OCI-LY7 (cell line): ENCODE data around the gene PTPN14. TPM values are rescaled to one million over a fixed set of nuclear protein-coding genes. Genes with fewer than 3 reads are reported as not detected.

Experiments
- BruUV-seq: library from RNA; stranded (reverse); fragments of 400-500 nt; replicated peaks from 2 replicates; lab custom pipeline; 2021; lab: Mats Ljungman, UMichigan
- CTCF ChIA-PET: fragments of 300-600 bp; sonication (Branson Sonifier 250); formaldehyde crosslinking; loops from one replicate; lab custom pipeline; 2022; ENCODE audit warnings: antibody characterized with exemption; ENCODE audit not compliant: unreplicated experiment; lab: Charles Lee
- POLR2A ChIA-PET: fragments of 300-600 bp; sonication (Branson Sonifier 250); formaldehyde crosslinking; loops from one replicate; lab custom pipeline; 2022; ENCODE audit warnings: antibody characterized with exemption; lab: Charles Lee
- DNase-seq: peaks from one replicate; pipeline ENCODE4 v3.0.0-alpha.2; 2015; ENCODE audit warnings: low spot score
- H2AFZ ChIP-seq: fragments of 200-600 bp; sonication (generic), shearing (Covaris generic); 2 replicates; pipeline ENCODE4 v1.6.1; 2014; ENCODE audit warnings: mild to moderate bottlenecking, antibody characterized with exemption, low read length, moderate library complexity
- H3K27ac ChIP-seq: fragments of 200-600 bp; sonication (generic); 2 replicates; pipeline ENCODE4 v1.5.1; 2014; ENCODE audit warnings: mixed run types, low read depth, mild to moderate bottlenecking, moderate library complexity, low read length, inconsistent platforms; ENCODE audit not compliant: poor library complexity, severe bottlenecking
- H3K36me3 ChIP-seq: fragments of 200-600 bp; sonication (generic); 2 replicates; pipeline ENCODE4 v1.6.1; 2014; ENCODE audit warnings: mild to moderate bottlenecking, antibody characterized with exemption, low read length, moderate library complexity, mixed read lengths; ENCODE audit not compliant: insufficient read depth
- H3K4me1 ChIP-seq: fragments of 200-600 bp; sonication (generic); 2 replicates; pipeline ENCODE4 v1.5.1; 2014; ENCODE audit warnings: mild to moderate bottlenecking, low read length; ENCODE audit not compliant: insufficient read depth, poor library complexity, severe bottlenecking
- H3K4me2 ChIP-seq: fragments of 200-600 bp; sonication (generic); 2 replicates; pipeline ENCODE4 v1.6.1; 2014; ENCODE audit warnings: mild to moderate bottlenecking, low read length
- H3K4me3 ChIP-seq: fragments of 200-600 bp; sonication (generic); 2 replicates; pipeline ENCODE4 v1.5.1; 2014; ENCODE audit warnings: mild to moderate bottlenecking, low read depth, low read length; ENCODE audit not compliant: poor library complexity, severe bottlenecking
- H3K79me2 ChIP-seq: fragments of 200-600 bp; sonication (generic); 2 replicates; pipeline ENCODE4 v1.6.1; 2016; ENCODE audit warnings: low read depth, mild to moderate bottlenecking, low read length, moderate library complexity, mixed read lengths; ENCODE audit not compliant: insufficient read depth
- H3K9me2 ChIP-seq: fragments of 200-600 bp; sonication (generic); 2 replicates; pipeline ENCODE4 v1.6.1; 2016; ENCODE audit warnings: mild to moderate bottlenecking, low read length, mixed read lengths; ENCODE audit not compliant: insufficient read depth
- H3K9me3 ChIP-seq: fragments of 200-600 bp; sonication (generic); 2 replicates; pipeline ENCODE4 v1.6.1; 2014; ENCODE audit warnings: mild to moderate bottlenecking, mixed run types, low read length, mixed read lengths
- H4K20me1 ChIP-seq: fragments of 200-600 bp; sonication (generic); 2 replicates; pipeline ENCODE4 v1.6.1; 2014; ENCODE audit warnings: mild to moderate bottlenecking, antibody characterized with exemption, low read length, moderate library complexity, mixed read lengths; ENCODE audit not compliant: insufficient read depth
- EZH2phosphoT487 ChIP-seq: fragments of 200-600 bp; sonication (generic); IDR thresholded peaks from 2 replicates; pipeline ENCODE4 v1.6.1; 2018; ENCODE audit warnings: low read depth, borderline replicate concordance, mild to moderate bottlenecking, mixed run types, antibody characterized with exemption, low read length, moderate library complexity, mixed read lengths
- intact Hi-C: fragments of 100-400 bp; cut with micrococcal nuclease; formaldehyde crosslinking; loops from one replicate; pipeline ENCODE4 v1.10.0; 2022; ENCODE audit not compliant: unreplicated experiment
- total RNA-seq, 2 experiments: library from RNA; depleted of rRNA in 1 of 2; stranded (reverse); fragments of >200 nt in 1 of 2; shearing (Covaris generic) in 1 of 2; gene quantifications; 2 replicates each; pipeline ENCODE4 v1.2.3, GENCODE V29; 2014 to 2022
- TF ChIP-seq, protein P1 (sequence below): fragments of 200-600 bp; sonication (generic); conservative IDR thresholded peaks from 2 replicates; pipeline ENCODE4 v1.5.1; 2014; ENCODE audit warnings: mild to moderate bottlenecking, antibody characterized with exemption, low read length, moderate library complexity, mixed read lengths

The PTPN14 gene
- total RNA-seq, 2 experiments from 2014 or later, result not detected

DNA sequence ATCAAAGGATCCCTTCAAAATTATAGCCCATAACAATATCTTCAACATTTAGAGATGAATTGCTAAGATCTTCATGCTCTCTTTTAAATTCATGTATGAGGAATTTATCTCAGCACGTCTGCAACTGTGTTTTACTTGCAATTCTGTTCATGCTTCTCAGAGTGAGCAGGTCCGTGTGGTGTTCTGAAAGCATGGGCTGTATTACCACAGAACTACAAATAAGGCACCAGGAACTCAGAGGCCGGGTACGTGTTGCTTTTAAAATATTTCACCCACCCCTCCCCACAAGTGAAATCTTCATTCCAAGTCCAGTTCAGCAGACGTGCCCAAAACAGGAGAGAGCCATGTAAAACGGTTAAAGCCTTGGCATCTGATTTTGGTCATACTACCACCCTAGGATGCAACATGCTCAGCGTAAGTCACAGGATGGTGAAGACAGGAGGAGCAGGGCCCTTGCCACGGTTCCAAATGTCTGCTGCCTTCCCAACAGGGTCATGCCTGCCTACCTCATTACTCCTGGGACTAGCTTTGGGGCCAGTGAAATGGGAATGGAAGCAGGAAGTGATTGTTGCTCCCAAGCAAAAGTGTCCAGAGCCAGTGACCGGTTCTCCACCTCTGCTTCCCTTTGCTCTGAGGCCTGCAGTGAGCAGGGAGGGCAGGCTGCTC lies 133.7 kb downstream of the PTPN14 start:
- Histone ChIP-seq H3K4me1 (no peaks in the 10 kb centered on the region), H3K4me3 (no peak overlapping the region), H3K36me3 (no peaks in the 10 kb centered on the region), H3K79me2 (no peaks in the 10 kb centered on the region), H3K9me2 (no peaks in the 10 kb centered on the region), H4K20me1 (no peaks in the 10 kb centered on the region), H2AFZ (no peak overlapping the region), H3K9me3 (no peaks in the 10 kb centered on the region), H3K27ac (no peak overlapping the region), H3K4me2 (no peak overlapping the region)
- BruUV-seq, result no TSS peak
- ChIA-PET CTCF (no interaction called here), POLR2A (no interaction called here)
- intact Hi-C loops, result no loop called here
- DNase-seq, result no peak
- TF ChIP-seq, protein P1, sequence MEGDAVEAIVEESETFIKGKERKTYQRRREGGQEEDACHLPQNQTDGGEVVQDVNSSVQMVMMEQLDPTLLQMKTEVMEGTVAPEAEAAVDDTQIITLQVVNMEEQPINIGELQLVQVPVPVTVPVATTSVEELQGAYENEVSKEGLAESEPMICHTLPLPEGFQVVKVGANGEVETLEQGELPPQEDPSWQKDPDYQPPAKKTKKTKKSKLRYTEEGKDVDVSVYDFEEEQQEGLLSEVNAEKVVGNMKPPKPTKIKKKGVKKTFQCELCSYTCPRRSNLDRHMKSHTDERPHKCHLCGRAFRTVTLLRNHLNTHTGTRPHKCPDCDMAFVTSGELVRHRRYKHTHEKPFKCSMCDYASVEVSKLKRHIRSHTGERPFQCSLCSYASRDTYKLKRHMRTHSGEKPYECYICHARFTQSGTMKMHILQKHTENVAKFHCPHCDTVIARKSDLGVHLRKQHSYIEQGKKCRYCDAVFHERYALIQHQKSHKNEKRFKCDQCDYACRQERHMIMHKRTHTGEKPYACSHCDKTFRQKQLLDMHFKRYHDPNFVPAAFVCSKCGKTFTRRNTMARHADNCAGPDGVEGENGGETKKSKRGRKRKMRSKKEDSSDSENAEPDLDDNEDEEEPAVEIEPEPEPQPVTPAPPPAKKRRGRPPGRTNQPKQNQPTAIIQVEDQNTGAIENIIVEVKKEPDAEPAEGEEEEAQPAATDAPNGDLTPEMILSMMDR, result no peak
- TF ChIP-seq EZH2phosphoT487, result no peak

DNA sequence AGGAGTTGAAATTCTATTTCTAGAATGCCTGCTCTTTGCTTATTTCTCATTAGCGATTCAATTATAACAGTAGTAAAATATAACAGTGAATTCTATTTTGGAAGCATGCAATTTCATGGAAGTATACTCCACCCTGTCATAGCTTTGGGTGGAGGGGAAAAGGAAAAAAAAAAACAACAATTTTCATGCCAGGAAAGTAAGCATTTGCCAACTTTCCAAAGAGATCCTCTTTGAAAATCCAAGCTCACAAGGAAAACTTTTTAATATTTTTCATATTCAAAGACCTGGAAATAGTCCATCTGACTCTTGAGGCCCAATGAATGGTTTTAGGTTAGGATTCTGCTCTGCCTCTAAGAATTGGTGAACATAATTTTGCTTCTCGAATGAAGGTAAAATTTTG lies 134.5 kb downstream of the PTPN14 start:
- H3K27ac ChIP-seq, result no peak overlapping the region
- no peak overlapping the region for H2AFZ ChIP-seq
- H3K79me2 ChIP-seq, result no peaks in the 10 kb centered on the region
- no TSS peak for BruUV-seq
- no peaks in the 10 kb centered on the region for H3K36me3 ChIP-seq
- no peaks in the 10 kb centered on the region for H3K9me3 ChIP-seq
- POLR2A ChIA-PET, result interaction anchor here (1.6 kb wide), 1 partner anchor 11 kb away, joined by 6 read pairs; no protein-coding TSS in a partner anchor
- no peaks in the 10 kb centered on the region for H3K4me1 ChIP-seq
- no peak for DNase-seq
- CTCF ChIA-PET, result no interaction called here
- no peak overlapping the region for H3K4me3 ChIP-seq
- intact Hi-C loops, result no loop called here
- H4K20me1 ChIP-seq, result no peaks in the 10 kb centered on the region
- no peak overlapping the region for H3K4me2 ChIP-seq
- no peaks in the 10 kb centered on the region for H3K9me2 ChIP-seq
- TF ChIP-seq, protein P1, result no peak
- no peak for TF ChIP-seq EZH2phosphoT487

DNA sequence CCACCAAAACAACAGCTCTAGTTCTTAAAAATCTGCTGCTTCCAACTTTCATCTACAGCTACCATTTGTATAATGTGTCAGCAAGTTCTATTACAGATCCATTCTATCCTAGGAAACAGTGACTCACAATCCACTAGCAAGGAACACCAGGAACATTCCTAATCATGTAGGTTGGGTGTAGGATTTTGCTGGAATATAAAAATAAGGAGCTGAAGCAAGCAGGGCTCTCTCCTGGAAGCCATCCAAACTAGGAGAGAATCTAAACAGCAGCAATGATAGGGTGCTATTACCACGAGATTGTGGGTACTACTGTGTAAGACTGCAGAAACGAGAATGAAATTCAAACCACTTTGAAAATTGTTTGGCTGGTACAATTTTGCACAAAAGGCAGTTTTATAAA lies 135.0 kb downstream of the PTPN14 start:
- no TSS peak for BruUV-seq
- no peaks in the 10 kb centered on the region for H3K79me2 ChIP-seq
- H3K4me3 ChIP-seq, result no peak overlapping the region
- intact Hi-C loops, result no loop called here
- no peaks in the 10 kb centered on the region for H4K20me1 ChIP-seq
- H3K9me3 ChIP-seq, result no peaks in the 10 kb centered on the region
- no peaks in the 10 kb centered on the region for H3K9me2 ChIP-seq
- TF ChIP-seq, protein P1, result no peak
- TF ChIP-seq EZH2phosphoT487, result no peak
- POLR2A ChIA-PET, result interaction anchor here (1.6 kb wide), 1 partner anchor 11 kb away, joined by 6 read pairs; no protein-coding TSS in a partner anchor
- no peak overlapping the region for H3K4me2 ChIP-seq
- H3K4me1 ChIP-seq, result no peaks in the 10 kb centered on the region
- CTCF ChIA-PET, result no interaction called here
- H2AFZ ChIP-seq, result no peak overlapping the region
- no peaks in the 10 kb centered on the region for H3K36me3 ChIP-seq
- no peak for DNase-seq
- no peak overlapping the region for H3K27ac ChIP-seq
